ENCODE data around the gene MAP7.

The MAP7 gene

GRCh38 chr6:136370988-136371728 is 179.1 kb downstream of the MAP7 start:
- DNase-seq: no peak

- DNase-seq: no peak
Measured at GRCh38 chr6:136365776-136366354, 184.4 kb downstream of the MAP7 start.

- DNase-seq: no peak
Measured at GRCh38 chr6:136362421-136363356, 187.5 kb downstream of the MAP7 start.

GRCh38 chr6:136361787-136362186 is 188.4 kb downstream of the MAP7 start:
- DNase-seq: no peak

- no peak for DNase-seq
Measured at GRCh38 chr6:136360783-136361182, 189.4 kb downstream of the MAP7 start.

- no peak for DNase-seq
Measured at GRCh38 chr6:136359851-136360250, 190.4 kb downstream of the MAP7 start.

- DNase-seq: no peak
Measured at GRCh38 chr6:136351518-136352110, 198.6 kb downstream of the MAP7 start.

GRCh38 chr6:136350914-136351313 is 199.3 kb downstream of the MAP7 start:
- no peak for DNase-seq

- DNase-seq: no peak
Measured at GRCh38 chr6:136347847-136348246, 202.4 kb downstream of the MAP7 start.

GRCh38 chr6:136345145-136345544 is 205.1 kb downstream of the MAP7 start:
- no peak for DNase-seq

- no peak for DNase-seq
Measured at GRCh38 chr6:136344420-136344819, 205.8 kb downstream of the MAP7 start.

- no peak for DNase-seq
Measured at GRCh38 chr6:136343700-136344099, 206.5 kb downstream of the MAP7 start.

GRCh38 chr6:136343275-136343674 is 206.9 kb downstream of the MAP7 start:
- no peak for DNase-seq

- DNase-seq: no peak
Measured at GRCh38 chr6:136341967-136342366, 208.3 kb downstream of the MAP7 start.

GRCh38 chr6:136341367-136341766 is 208.9 kb downstream of the MAP7 start:
- DNase-seq: no peak

GRCh38 chr6:136338486-136338885 is 211.7 kb downstream of the MAP7 start:
- no peak for DNase-seq

GRCh38 chr6:136337606-136338005 is 212.6 kb downstream of the MAP7 start:
- DNase-seq: no peak

GRCh38 chr6:136337121-136337520 is 213.1 kb downstream of the MAP7 start:
- DNase-seq: no peak

GRCh38 chr6:136335736-136336363 is 214.4 kb downstream of the MAP7 start:
- no peak for DNase-seq

- DNase-seq: peak; percentile 28
Measured at GRCh38 chr6:136334853-136335252, 215.4 kb downstream of the MAP7 start.

GRCh38 chr6:136334465-136334846 is 215.8 kb downstream of the MAP7 start:
- no peak for DNase-seq

- no peak for DNase-seq
Measured at GRCh38 chr6:136333824-136334464, 216.3 kb downstream of the MAP7 start.

All from stimulated activated CD8-positive, alpha-beta memory T cell treated with anti-CD3 and anti-CD28 coated beads, Interleukin-4, amount 100 ng/mL, for 48 hours (primary cell).